ENCODE results near the gene PRUNE1. TPM values are rescaled to one million over a fixed set of nuclear protein-coding genes. Genes with fewer than 3 reads are reported as not detected.
A peak's percentile ranks its signal among the peaks of the same experiment; 100 is the strongest.

The PRUNE1 gene
- total and polyA plus RNA-seq, 4 donors = 8.7 to 20.6 (median 12.7) TPM

GRCh38 chr1:151009206-151009587 is 948 bp downstream of the PRUNE1 start:
- ATAC-seq (ENCODE audit: insufficient read depth, low FRiP score) (no peak), DNase-seq (no peak)
- WGBS, 2 donors = 62 to 76% methylated on average over 3 of the region's 3 CpGs
- TF ChIP-seq CTCF (IDR thresholded peaks at IDR 0.05; ENCODE audit: control extremely low read depth, extremely low read depth) = no peak
- peaks cover 6 to 56% (median 20%) of the 10 kb centered on the region in 5 donors for H3K4me1 ChIP-seq (ENCODE audit: control insufficient read depth in 5 of 5, insufficient read depth in 5 of 5, low read length in 5 of 5)
- H3K27me3 ChIP-seq (ENCODE audit: control insufficient read depth in 3 of 3, insufficient read depth in 3 of 3, low read length in 2 of 3) = no peaks in the 10 kb centered on the region
- no peaks in the 10 kb centered on the region for H3K9me3 ChIP-seq (ENCODE audit: control insufficient read depth in 4 of 4, insufficient read depth in 3 of 4, low read length in 3 of 4)
- H3K36me3 ChIP-seq (ENCODE audit: control insufficient read depth in 4 of 4, insufficient read depth in 4 of 4, low read length in 4 of 4) = no peaks in the 10 kb centered on the region
- H3K27ac ChIP-seq (ENCODE audit: low read depth in 1 of 2, low read length in 1 of 2) = peak overlapping the region; percentile 19 to 75
- H3K9ac ChIP-seq (ENCODE audit: insufficient read depth in 1 of 2, low read length in 2 of 2) = peak overlapping the region; percentile 94 to 98
- peak overlapping the region; percentile 74 for H3K4me3 ChIP-seq

GRCh38 chr1:151009674-151010345 is 1.6 kb downstream of the PRUNE1 start:
- H3K9ac ChIP-seq (ENCODE audit: insufficient read depth in 1 of 2, low read length in 2 of 2) = peak overlapping the region in 1 of 2 donors; percentile 98
- TF ChIP-seq CTCF (IDR thresholded peaks at IDR 0.05; ENCODE audit: control extremely low read depth, extremely low read depth) = no peak

GRCh38 chr1:151010346-151010726 is 2.1 kb downstream of the PRUNE1 start:
- Histone ChIP-seq H3K4me1 (ENCODE audit: control insufficient read depth in 5 of 5, insufficient read depth in 5 of 5, low read length in 5 of 5) (peaks cover 6 to 46% (median 18%) of the 10 kb centered on the region in 5 donors), H3K9ac (ENCODE audit: insufficient read depth in 1 of 2, low read length in 2 of 2) (no peak overlapping the region), H3K27ac (ENCODE audit: low read depth in 1 of 2, low read length in 1 of 2) (no peak overlapping the region), H3K27me3 (ENCODE audit: control insufficient read depth in 3 of 3, insufficient read depth in 3 of 3, low read length in 2 of 3) (no peaks in the 10 kb centered on the region), H3K9me3 (ENCODE audit: control insufficient read depth in 4 of 4, insufficient read depth in 3 of 4, low read length in 3 of 4) (no peaks in the 10 kb centered on the region), H3K4me3 (no peak overlapping the region), H3K36me3 (ENCODE audit: control insufficient read depth in 4 of 4, insufficient read depth in 4 of 4, low read length in 4 of 4) (no peaks in the 10 kb centered on the region)
- WGBS, 2 donors = 90 to 94% methylated on average over 3 of the region's 3 CpGs
- TF ChIP-seq CTCF (IDR thresholded peaks at IDR 0.05; ENCODE audit: control extremely low read depth, extremely low read depth) = no peak
- no peak for DNase-seq
- ATAC-seq (ENCODE audit: insufficient read depth, low FRiP score) = no peak

More at GRCh38 chr1:151009674-151010345, 1.6 kb downstream of the PRUNE1 start:
- Histone ChIP-seq H3K4me3 (no peak overlapping the region), H3K36me3 (ENCODE audit: control insufficient read depth in 4 of 4, insufficient read depth in 4 of 4, low read length in 4 of 4) (no peaks in the 10 kb centered on the region), H3K4me1 (ENCODE audit: control insufficient read depth in 5 of 5, insufficient read depth in 5 of 5, low read length in 5 of 5) (peaks cover 6 to 51% (median 19%) of the 10 kb centered on the region in 5 donors), H3K27ac (ENCODE audit: low read depth in 1 of 2, low read length in 1 of 2) (no peak overlapping the region), H3K9me3 (ENCODE audit: control insufficient read depth in 4 of 4, insufficient read depth in 3 of 4, low read length in 3 of 4) (no peaks in the 10 kb centered on the region), H3K27me3 (ENCODE audit: control insufficient read depth in 3 of 3, insufficient read depth in 3 of 3, low read length in 2 of 3) (no peaks in the 10 kb centered on the region)
- no peak for ATAC-seq (ENCODE audit: insufficient read depth, low FRiP score)
- WGBS, 2 donors = 97 to 98% methylated on average over 8 of the region's 8 CpGs
- DNase-seq = no peak
